ENCODE data around the gene FGD5.

GRCh38 chr3:14918356-14918860 is 99.6 kb downstream of the FGD5 start:
- TF ChIP-seq MAX (IDR thresholded peaks at IDR 0.05; ENCODE audit: low read depth, low read length) = no peak
- no peak for TF ChIP-seq CTCF (IDR thresholded peaks at IDR 0.05; ENCODE audit: low read depth, low read length)
- TF ChIP-seq POLR2A (IDR thresholded peaks at IDR 0.05; ENCODE audit: extremely low read depth, insufficient read length) = no peak
